ENCODE measurements around the gene RAET1G.
"Not testable (repeated sequence)": the region's sequence is repeated elsewhere in the genome, so short reads cannot be mapped to it uniquely, and the experiment has no call there.

DNA sequence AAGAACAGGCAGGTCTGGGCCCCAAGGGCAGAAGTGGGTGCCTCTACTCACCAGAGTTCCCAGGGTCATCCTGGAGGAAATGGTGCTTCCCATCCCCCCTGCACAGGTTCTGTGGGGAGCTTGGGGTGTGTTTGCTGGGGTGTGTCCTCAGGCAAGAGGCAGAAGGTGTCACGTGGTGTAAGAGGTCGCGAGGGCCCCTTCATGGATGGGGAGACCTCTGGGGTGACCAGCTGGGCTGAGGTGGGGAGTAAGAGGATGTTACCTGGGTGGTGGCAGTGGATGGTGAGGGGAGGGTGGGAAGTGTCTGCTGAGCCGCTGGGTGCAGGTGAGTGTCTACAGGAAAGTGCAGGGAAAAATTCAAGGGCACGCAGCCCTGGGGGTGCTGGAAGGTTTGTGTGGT, 830 bp downstream of the RAET1G start:
- not testable (repeated sequence) for TF ChIP-seq EP300 (IDR thresholded peaks at IDR 0.05)
- TF ChIP-seq, protein P1, sequence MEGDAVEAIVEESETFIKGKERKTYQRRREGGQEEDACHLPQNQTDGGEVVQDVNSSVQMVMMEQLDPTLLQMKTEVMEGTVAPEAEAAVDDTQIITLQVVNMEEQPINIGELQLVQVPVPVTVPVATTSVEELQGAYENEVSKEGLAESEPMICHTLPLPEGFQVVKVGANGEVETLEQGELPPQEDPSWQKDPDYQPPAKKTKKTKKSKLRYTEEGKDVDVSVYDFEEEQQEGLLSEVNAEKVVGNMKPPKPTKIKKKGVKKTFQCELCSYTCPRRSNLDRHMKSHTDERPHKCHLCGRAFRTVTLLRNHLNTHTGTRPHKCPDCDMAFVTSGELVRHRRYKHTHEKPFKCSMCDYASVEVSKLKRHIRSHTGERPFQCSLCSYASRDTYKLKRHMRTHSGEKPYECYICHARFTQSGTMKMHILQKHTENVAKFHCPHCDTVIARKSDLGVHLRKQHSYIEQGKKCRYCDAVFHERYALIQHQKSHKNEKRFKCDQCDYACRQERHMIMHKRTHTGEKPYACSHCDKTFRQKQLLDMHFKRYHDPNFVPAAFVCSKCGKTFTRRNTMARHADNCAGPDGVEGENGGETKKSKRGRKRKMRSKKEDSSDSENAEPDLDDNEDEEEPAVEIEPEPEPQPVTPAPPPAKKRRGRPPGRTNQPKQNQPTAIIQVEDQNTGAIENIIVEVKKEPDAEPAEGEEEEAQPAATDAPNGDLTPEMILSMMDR (IDR thresholded peaks at IDR 0.05), result not testable (repeated sequence)

Measured in tibial nerve (tissue), 4 donors.